CD14-positive monocyte (primary cell): ENCODE data around the gene AAR2. TPM values are rescaled to one million over a fixed set of nuclear protein-coding genes. Genes with fewer than 3 reads are reported as not detected.

Source experiments
- DNase-seq, 3 donors: peaks; one replicate each; pipeline ENCODE4 v3.0.0-alpha.2; 2011 to 2022
- H2AFZ ChIP-seq: 2 replicates; pipeline ENCODE4 v1.6.0; 2012; ENCODE audit warnings: mild to moderate bottlenecking, low read depth, low read length, inconsistent platforms; ENCODE audit not compliant: insufficient read depth, poor library complexity, severe bottlenecking
- H3K27ac ChIP-seq, 2 donors: 1 replicate in 1 of 2; 2 replicates in 1 of 2; pipeline ENCODE4 v1.5.1; 2012 to 2013; ENCODE audit warnings: low read length in 2 of 2, control low read depth in 1 of 2, inconsistent platforms in 1 of 2, low read depth in 1 of 2, mild to moderate bottlenecking in 1 of 2
- H3K27me3 ChIP-seq, 2 donors: one replicate each; pipeline versions ENCODE4 v1.6.0 to v1.6.1; 2011 to 2013; ENCODE audit warnings: low read length in 2 of 2; ENCODE audit not compliant: control insufficient read depth in 2 of 2, insufficient read depth in 2 of 2
- H3K36me3 ChIP-seq, 2 donors: replicated peaks in 1 of 2; 1 replicate in 1 of 2; 2 replicates in 1 of 2; pipeline versions ENCODE4 v1.5.1 to v1.6.1; 2012 to 2013; ENCODE audit warnings: low read length in 2 of 2, control low read depth in 1 of 2, inconsistent platforms in 1 of 2, mild to moderate bottlenecking in 1 of 2; ENCODE audit not compliant: insufficient read depth in 2 of 2, control insufficient read depth in 1 of 2
- H3K4me1 ChIP-seq, 2 donors: 1 replicate in 1 of 2; 2 replicates in 1 of 2; pipeline versions ENCODE4 v1.5.1 to v1.6.1; 2012 to 2013; ENCODE audit warnings: low read length in 2 of 2, control low read depth in 1 of 2, inconsistent platforms in 1 of 2, mild to moderate bottlenecking in 1 of 2, moderate library complexity in 1 of 2; ENCODE audit not compliant: insufficient read depth in 2 of 2, control insufficient read depth in 1 of 2
- H3K4me2 ChIP-seq: replicated peaks from 2 replicates; pipeline ENCODE3; 2012; ENCODE audit warnings: low read length, moderate library complexity, mild to moderate bottlenecking; ENCODE audit not compliant: poor library complexity, severe bottlenecking; ENCODE audit errors: extremely low read depth
- H3K4me3 ChIP-seq, 3 experiments: fragments of 200-600 bp in 1 of 3; sonication (generic) in 1 of 3; replicated peaks in 1 of 3; 1 replicate in 2 of 3; 2 replicates in 1 of 3; pipeline ENCODE4 v1.5.1; 2011 to 2013; ENCODE audit warnings: low read length in 3 of 3, mild to moderate bottlenecking in 3 of 3, control low read depth in 2 of 3, low read depth in 2 of 3, inconsistent platforms in 1 of 3, moderate library complexity in 1 of 3
- H3K79me2 ChIP-seq: 2 replicates; pipeline ENCODE4 v1.6.0; 2012; ENCODE audit warnings: mild to moderate bottlenecking, control low read depth, inconsistent platforms, low read length, moderate library complexity; ENCODE audit not compliant: insufficient read depth
- H3K9ac ChIP-seq: 2 replicates; pipeline ENCODE4 v1.6.0; 2017; ENCODE audit warnings: low read length, mild to moderate bottlenecking; ENCODE audit not compliant: insufficient read depth, poor library complexity, severe bottlenecking
- H3K9me3 ChIP-seq, 2 donors: replicated peaks in 1 of 2; 1 replicate in 1 of 2; 2 replicates in 1 of 2; pipeline versions ENCODE4 v1.5.1 to v1.6.1; 2012 to 2013; ENCODE audit warnings: low read length in 2 of 2, control low read depth in 1 of 2; ENCODE audit not compliant: control insufficient read depth in 1 of 2, insufficient read depth in 1 of 2
- H4K20me1 ChIP-seq: 2 replicates; pipeline ENCODE4 v1.6.0; 2012; ENCODE audit warnings: mild to moderate bottlenecking, low read length, control low read depth, moderate library complexity; ENCODE audit not compliant: insufficient read depth
- H3K27ac Mint-ChIP-seq, 7 donors: one replicate each; pipeline ENCODE4 v1.8.0; 2020; ENCODE audit warnings: mild to moderate bottlenecking in 7 of 7, mixed read lengths in 7 of 7, moderate library complexity in 6 of 7, inconsistent platforms in 2 of 7
- H3K27me3 Mint-ChIP-seq, 3 donors: one replicate each; pipeline ENCODE4 v1.8.0; 2021 to 2022; ENCODE audit warnings: low read depth in 3 of 3, mild to moderate bottlenecking in 3 of 3, mixed read lengths in 3 of 3, moderate library complexity in 3 of 3, inconsistent platforms in 1 of 3
- H3K36me3 Mint-ChIP-seq, 2 donors: one replicate each; pipeline ENCODE4 v1.8.0; 2020; ENCODE audit warnings: mixed read lengths in 2 of 2, inconsistent platforms in 1 of 2, mild to moderate bottlenecking in 1 of 2
- H3K4me1 Mint-ChIP-seq: one replicate; pipeline ENCODE4 v1.8.0; 2020; ENCODE audit warnings: mild to moderate bottlenecking, mixed read lengths
- H3K4me3 Mint-ChIP-seq, 2 donors: one replicate each; pipeline ENCODE4 v1.8.0; 2020; ENCODE audit warnings: mild to moderate bottlenecking in 2 of 2, mixed read lengths in 2 of 2, moderate library complexity in 1 of 2
- H3K9me3 Mint-ChIP-seq, 7 donors: one replicate each; pipeline ENCODE4 v1.8.0; 2020 to 2022; ENCODE audit warnings: mixed read lengths in 7 of 7, mild to moderate bottlenecking in 6 of 7, moderate library complexity in 6 of 7, inconsistent platforms in 2 of 7
- CTCF ChIP-seq: fragments of 200-600 bp; IDR thresholded peaks from one replicate; pipeline ENCODE4 v1.8.0; 2022; ENCODE audit warnings: antibody characterized with exemption, mild to moderate bottlenecking
- WGBS: methylation state at CpG from one replicate; pipeline ENCODE4 v1.1.5; 2013; ENCODE audit warnings: missing lambda C conversion rate; ENCODE audit not compliant: insufficient coverage; 5-methylcytosine and 5-hydroxymethylcytosine counted together
- intact Hi-C, 2 donors: fragments of 100-400 bp; cut with micrococcal nuclease; formaldehyde crosslinking; loops; one replicate each; pipeline versions ENCODE4 v1.15.0 to v1.15.1; 2023
- polyA plus RNA-seq, 3 donors: library from polyadenylated mRNA; depleted of rRNA in 1 of 3; unstranded in 2 of 3; stranded (reverse) in 1 of 3; fragments of 300-500 nt in 2 of 3; fragments of >200 nt in 1 of 3; fragmentation: Illumina TruSeq in 2 of 3; gene quantifications; 1 replicate in 2 of 3; 2 replicates in 1 of 3; pipeline ENCODE4 v1.2.3, GENCODE V29; 2012 to 2021

Gene AAR2
- polyA plus RNA-seq, 3 donors = 9.1 to 48.8 (median 45.2) TPM

- peaks cover 0 to 4% of the 10 kb centered on the region in 2 donors for H3K27me3 ChIP-seq
- peaks cover 3% of the 10 kb centered on the region for H4K20me1 ChIP-seq
- H3K27ac Mint-ChIP-seq = no peak overlapping the region
- peaks cover 7% of the 10 kb centered on the region for H3K4me1 Mint-ChIP-seq
- no peaks in the 10 kb centered on the region for H3K9me3 ChIP-seq
- H3K79me2 ChIP-seq = no peaks in the 10 kb centered on the region
- H2AFZ ChIP-seq = no peak overlapping the region
- H3K4me1 ChIP-seq = no peaks in the 10 kb centered on the region
- no peaks in the 10 kb centered on the region for H3K36me3 Mint-ChIP-seq
- DNase-seq = no peak
- H3K27me3 Mint-ChIP-seq = peaks cover 5 to 7% (median 6%) of the 10 kb centered on the region in 3 donors
- no peak overlapping the region for H3K4me2 ChIP-seq
- no peaks in the 10 kb centered on the region for H3K9me3 Mint-ChIP-seq
- no peak overlapping the region for H3K9ac ChIP-seq
- TF ChIP-seq CTCF = no peak
- 97% methylated on average over 3 of the region's 4 CpGs for WGBS
- H3K36me3 ChIP-seq = no peaks in the 10 kb centered on the region
- H3K4me3 ChIP-seq = no peak overlapping the region
- intact Hi-C loops = loop anchor here in 1 of 2 donors (5.0 kb wide), 1 partner anchor 241 kb away; no protein-coding TSS in a partner anchor
- H3K4me3 Mint-ChIP-seq = no peak overlapping the region
- no peak overlapping the region for H3K27ac ChIP-seq
Observed at GRCh38 chr20:36201198-36201597, 35.1 kb upstream of the AAR2 start.

- Histone ChIP-seq H4K20me1 (peaks cover 3% of the 10 kb centered on the region), H2AFZ (peak overlapping the region; percentile 0), H3K9ac (no peak overlapping the region), H3K79me2 (no peaks in the 10 kb centered on the region), H3K4me2 (no peak overlapping the region), H3K36me3 (no peaks in the 10 kb centered on the region), H3K27ac (no peak overlapping the region), H3K4me3 (no peak overlapping the region), H3K27me3 (peaks cover 0 to 4% of the 10 kb centered on the region in 2 donors), H3K4me1 (no peaks in the 10 kb centered on the region), H3K9me3 (no peaks in the 10 kb centered on the region)
- peak; percentile 40 to 59 (median 49) for DNase-seq
- TF ChIP-seq CTCF = peak; percentile 99
- H3K9me3 Mint-ChIP-seq = no peaks in the 10 kb centered on the region
- peaks cover 5 to 8% (median 6%) of the 10 kb centered on the region in 3 donors for H3K27me3 Mint-ChIP-seq
- peak overlapping the region in 1 of 2 donors; percentile 35 for H3K4me3 Mint-ChIP-seq
- H3K36me3 Mint-ChIP-seq = no peaks in the 10 kb centered on the region
- WGBS = 31% methylated on average over 12 of the region's 18 CpGs
- peaks cover 7% of the 10 kb centered on the region for H3K4me1 Mint-ChIP-seq
- intact Hi-C loops = loop anchor here in 1 of 2 donors (5.0 kb wide), 1 partner anchor 239 kb away; no protein-coding TSS in a partner anchor
- peak overlapping the region in 1 of 7 donors; percentile 51 for H3K27ac Mint-ChIP-seq
Observed at GRCh38 chr20:36202891-36203338, 33.4 kb upstream of the AAR2 start.
